DMS153 (cell line): ENCODE measurements around the gene SIRT6.
"Not testable (repeated sequence)": the region's sequence is repeated elsewhere in the genome, so short reads cannot be mapped to it uniquely, and the experiment has no call there.

Source experiments
- DNase-seq: peaks from one replicate; lab custom pipeline; 2025; lab: John Stamatoyannopoulos, UW

The SIRT6 gene

DNA sequence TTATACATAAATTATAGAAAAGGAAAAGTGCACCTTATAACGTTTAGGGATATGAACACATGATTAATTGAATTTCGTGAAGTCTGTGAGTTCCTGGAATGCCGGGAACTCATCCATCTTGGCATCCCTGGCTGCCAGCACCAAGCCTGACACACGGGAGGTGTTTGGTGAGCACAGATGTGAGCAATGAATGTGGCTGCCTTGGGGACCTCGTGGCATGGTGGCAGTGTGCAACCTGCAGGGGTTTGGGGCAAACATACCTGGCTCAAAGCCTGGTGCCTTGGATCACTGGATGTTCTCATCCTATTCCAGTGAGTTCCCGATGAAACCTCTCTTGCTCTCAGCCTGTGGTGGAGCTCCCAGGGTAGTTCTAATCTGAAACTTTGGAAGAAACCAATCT is 48.0 kb downstream of the SIRT6 start:
- no peak for DNase-seq

DNA sequence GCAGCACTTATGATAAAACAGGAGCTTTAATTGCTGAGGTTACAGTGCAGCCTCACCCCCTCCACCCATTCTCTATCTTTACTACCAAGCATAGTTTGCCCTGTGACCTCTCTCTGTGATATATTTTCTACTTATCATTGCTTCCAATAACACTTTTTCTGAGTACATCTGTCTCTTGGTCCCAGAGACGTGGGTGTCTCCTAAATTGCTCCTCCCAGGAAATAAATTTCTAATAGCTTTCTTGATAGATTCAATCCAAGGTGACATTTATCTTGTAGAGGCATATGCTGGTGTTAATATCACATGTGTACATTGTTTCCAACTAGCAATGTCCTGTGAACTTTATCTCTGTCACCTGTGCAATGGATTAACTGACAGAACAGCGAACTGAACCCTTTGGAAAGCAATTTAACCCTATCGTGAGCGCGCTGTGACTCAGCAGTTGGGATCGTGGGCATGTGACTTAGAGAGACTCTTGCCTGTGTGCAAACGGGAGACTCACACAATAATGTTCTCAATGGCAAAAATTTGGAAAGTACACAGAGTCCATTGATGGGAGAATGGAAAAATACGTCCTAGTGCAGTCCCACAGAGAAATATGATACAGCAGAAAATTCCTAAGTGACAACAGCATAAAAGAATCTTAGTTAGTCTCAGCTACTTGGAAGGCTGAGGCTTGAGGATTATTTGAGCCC is 51.5 kb downstream of the SIRT6 start:
- no peak for DNase-seq

DNA sequence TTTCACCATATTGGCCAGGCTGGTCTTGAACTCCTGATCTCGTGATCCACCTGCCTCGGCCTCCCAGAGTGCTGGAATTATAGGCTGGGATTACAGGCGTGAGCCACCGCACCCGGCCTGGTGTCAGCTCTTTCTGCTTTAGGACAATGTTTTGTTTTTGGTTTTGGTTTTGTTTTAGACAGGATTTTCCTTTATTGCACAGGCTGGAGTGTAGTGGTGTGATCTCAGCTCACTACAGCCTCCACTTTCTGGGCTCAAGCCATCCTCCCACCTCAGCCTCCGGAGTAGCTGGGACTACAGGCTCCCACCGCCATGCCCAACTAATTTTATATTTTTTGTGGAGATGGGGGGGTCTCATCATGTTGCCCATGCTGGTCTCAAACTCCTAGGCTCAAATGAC is 53.3 kb downstream of the SIRT6 start:
- not testable (repeated sequence) for DNase-seq

DNA sequence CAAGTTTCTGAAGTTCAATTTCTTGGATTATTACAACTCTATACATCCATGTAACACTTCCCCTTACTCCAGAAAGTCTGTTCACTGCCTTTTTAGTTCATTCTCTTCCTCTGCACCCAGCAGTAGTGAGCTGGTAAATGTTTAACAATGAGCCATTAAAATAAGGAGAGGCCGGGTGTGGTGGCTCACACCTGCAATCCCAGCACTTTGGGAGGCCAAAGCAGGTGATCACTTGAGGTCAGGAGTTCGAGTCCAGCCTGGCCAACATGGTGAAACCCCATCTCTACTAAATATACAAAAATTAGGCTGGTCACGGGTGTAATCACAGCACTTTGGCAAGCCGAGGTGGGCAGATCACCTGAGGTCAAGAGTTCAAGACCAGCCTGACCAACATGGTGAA is 55.0 kb downstream of the SIRT6 start:
- not testable (repeated sequence) for DNase-seq

DNA sequence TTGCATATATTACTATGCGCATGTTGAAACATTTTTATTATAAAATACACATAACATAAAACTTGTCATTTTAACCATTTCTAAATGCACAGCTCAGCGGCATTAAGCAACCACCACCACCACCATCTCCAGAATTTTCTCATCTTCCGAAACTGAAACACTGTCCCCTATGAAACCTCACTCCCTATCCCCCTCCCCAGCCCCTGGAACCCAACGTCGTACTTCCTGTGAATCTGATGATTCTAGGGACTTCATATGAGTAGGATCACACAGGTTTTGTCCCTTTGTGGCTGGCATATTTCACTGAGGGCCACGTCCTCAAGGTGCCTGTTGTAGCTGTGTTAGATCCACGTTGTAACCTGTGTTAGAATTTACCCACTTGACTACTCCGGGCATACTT is 57.7 kb downstream of the SIRT6 start:
- no peak for DNase-seq
